OCI-M2 (cell line): Measurements from ENCODE around the gene LAMTOR4.
"Not testable (repeated sequence)": the region's sequence is repeated elsewhere in the genome, so short reads cannot be mapped to it uniquely, and the experiment has no call there.

Source experiments
- DNase-seq: peaks from one replicate; lab custom pipeline; 2025; ENCODE audit not compliant: unreplicated experiment; lab: John Stamatoyannopoulos, UW

Gene LAMTOR4

GRCh38 chr7:100192969-100193368, 44.3 kb downstream of the LAMTOR4 start:
- no peak for DNase-seq

DNA sequence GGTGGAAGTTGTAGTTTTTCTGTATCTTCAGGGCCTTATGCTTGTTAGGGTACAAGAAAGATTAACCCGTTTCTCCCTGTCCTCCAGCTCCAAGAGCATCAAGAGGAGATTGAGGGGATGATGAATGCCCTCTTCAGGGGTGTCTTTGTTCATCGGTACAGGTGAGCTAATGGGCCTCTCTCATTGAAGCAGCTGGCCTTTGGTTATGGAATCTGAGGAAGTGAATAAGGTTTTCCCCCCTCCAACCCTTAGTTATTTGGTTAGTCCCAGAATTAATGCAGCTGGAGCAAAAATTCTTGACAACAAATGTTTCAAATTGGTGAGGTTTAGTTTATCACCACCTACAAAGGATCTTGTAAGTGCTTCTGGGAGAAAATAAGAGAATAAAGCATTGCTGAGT, 46.5 kb downstream of the LAMTOR4 start:
- DNase-seq = no peak

DNA sequence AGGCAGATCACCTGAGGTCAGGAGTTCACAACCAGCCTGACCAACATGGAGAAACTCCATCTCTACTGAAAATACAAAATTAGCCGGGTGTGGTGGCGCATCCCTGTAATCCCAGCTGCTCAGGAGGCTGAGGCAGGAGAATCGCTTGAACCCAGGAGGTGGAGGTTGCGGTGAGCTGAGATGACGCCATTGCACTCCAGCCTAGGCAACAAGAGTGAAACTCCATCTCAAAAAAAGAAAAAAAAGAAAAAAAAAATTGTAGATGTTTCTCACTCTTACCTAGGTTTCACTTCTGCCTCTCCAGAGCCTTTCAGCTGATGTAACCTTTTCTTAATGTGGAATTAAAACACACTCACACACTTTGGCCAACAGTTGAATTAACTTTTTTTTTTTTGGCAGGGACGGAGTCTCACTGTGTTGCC, 47.2 kb downstream of the LAMTOR4 start:
- not testable (repeated sequence) for DNase-seq

DNA sequence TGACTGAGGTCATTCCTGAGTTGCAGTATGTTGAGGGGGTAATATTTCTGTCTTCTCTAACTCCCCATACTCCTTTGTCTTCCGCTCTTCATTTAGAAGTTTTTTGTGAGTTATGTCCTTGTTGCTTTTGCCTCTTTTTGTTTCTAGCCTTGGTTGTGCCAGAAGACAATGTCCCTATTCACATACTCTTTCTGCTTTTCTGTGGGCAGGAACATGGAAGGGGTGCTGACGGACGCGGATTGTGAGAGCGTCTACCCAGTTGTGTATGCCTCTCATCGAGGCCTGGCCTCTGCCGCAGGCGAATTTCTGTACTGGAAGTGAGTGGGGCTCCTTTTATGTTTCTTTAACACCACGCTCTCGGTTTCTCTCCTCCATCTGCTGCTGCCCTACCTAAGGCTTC, 49.5 kb downstream of the LAMTOR4 start:
- DNase-seq = no peak

- no peak for DNase-seq
These were observed 52.0 kb downstream of the LAMTOR4 start for GRCh38 chr7:100200693-100201092.
